ENCODE data around the gene PGM2L1.

DNA sequence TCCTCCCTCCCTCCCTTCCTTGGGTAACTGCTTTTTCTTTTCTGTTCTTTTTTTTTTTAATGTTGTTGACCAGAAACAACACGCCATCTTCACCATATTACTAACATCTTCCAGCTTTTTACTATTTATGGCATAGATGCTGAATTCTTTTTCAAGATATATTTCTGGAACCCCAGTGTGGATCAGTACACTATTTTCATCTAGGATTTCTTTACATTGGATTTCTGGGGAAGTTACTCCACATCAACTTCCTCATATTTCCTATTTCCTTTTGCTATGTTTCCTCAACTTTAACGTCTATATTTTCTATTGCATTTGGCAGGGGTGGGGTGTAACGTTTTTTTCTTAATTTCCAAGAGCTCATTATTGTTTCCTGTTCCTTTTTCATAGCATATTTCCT is 7.0 kb downstream of the PGM2L1 start:
- TF ChIP-seq POLR2AphosphoS5 (IDR thresholded peaks at IDR 0.05) (no peak), POLR2A (IDR thresholded peaks at IDR 0.05) (no peak), EP300 (IDR thresholded peaks at IDR 0.05) (no peak)
- TF ChIP-seq, protein P1, sequence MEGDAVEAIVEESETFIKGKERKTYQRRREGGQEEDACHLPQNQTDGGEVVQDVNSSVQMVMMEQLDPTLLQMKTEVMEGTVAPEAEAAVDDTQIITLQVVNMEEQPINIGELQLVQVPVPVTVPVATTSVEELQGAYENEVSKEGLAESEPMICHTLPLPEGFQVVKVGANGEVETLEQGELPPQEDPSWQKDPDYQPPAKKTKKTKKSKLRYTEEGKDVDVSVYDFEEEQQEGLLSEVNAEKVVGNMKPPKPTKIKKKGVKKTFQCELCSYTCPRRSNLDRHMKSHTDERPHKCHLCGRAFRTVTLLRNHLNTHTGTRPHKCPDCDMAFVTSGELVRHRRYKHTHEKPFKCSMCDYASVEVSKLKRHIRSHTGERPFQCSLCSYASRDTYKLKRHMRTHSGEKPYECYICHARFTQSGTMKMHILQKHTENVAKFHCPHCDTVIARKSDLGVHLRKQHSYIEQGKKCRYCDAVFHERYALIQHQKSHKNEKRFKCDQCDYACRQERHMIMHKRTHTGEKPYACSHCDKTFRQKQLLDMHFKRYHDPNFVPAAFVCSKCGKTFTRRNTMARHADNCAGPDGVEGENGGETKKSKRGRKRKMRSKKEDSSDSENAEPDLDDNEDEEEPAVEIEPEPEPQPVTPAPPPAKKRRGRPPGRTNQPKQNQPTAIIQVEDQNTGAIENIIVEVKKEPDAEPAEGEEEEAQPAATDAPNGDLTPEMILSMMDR (IDR thresholded peaks at IDR 0.05) = no peak

Data from stomach (tissue), 4 donors.